ENCODE measurements around the gene UBXN7.

- TF ChIP-seq EZH2phosphoT487 (IDR thresholded peaks at IDR 0.05; ENCODE audit: insufficient read depth, low read depth): no peak
- no peak for TF ChIP-seq EZH2 (IDR thresholded peaks at IDR 0.05; ENCODE audit: insufficient read depth, poor library complexity, severe bottlenecking)
These were observed 95.7 kb downstream of the UBXN7 start for GRCh38 chr3:196336319-196337145.

All from GM23248 (cell line).